ENCODE results near the gene NGB. TPM values are rescaled to one million over a fixed set of nuclear protein-coding genes. Genes with fewer than 3 reads are reported as not detected.

Gene NGB
- total RNA-seq, 1 experiment from 2014 or later: not detected

GRCh38 chr14:77259025-77259715 lies 11.8 kb downstream of the NGB start:
- no peak for TF ChIP-seq CTCF (IDR thresholded peaks at IDR 0.05; ENCODE audit: unreplicated experiment)
- Mint-ChIP-seq H3K27ac (ENCODE audit: unreplicated experiment) (no peak overlapping the region), H3K36me3 (ENCODE audit: insufficient read depth, unreplicated experiment) (no peaks in the 10 kb centered on the region), H3K9me3 (ENCODE audit: low read depth, unreplicated experiment) (no peaks in the 10 kb centered on the region), H3K27me3 (ENCODE audit: unreplicated experiment) (peaks cover 82% of the 10 kb centered on the region), H3K4me1 (ENCODE audit: low read depth, unreplicated experiment) (no peaks in the 10 kb centered on the region), H3K4me3 (ENCODE audit: low read depth, unreplicated experiment) (no peak overlapping the region)
- DNase-seq: no peak
- CTCF ChIA-PET: interaction anchor here (1.3 kb wide), 1 partner anchor 10 kb away, joined by 4 read pairs; no protein-coding TSS in a partner anchor
- intact Hi-C loops (cut with micrococcal nuclease; ENCODE audit: unreplicated experiment): no loop called here
- no TSS peak for BruUV-seq (replicated peaks)

GRCh38 chr14:77258566-77258965 lies 12.4 kb downstream of the NGB start:
- Mint-ChIP-seq H3K4me1 (ENCODE audit: low read depth, unreplicated experiment) (no peaks in the 10 kb centered on the region), H3K27me3 (ENCODE audit: unreplicated experiment) (peaks cover 82% of the 10 kb centered on the region), H3K9me3 (ENCODE audit: low read depth, unreplicated experiment) (no peaks in the 10 kb centered on the region), H3K27ac (ENCODE audit: unreplicated experiment) (no peak overlapping the region), H3K36me3 (ENCODE audit: insufficient read depth, unreplicated experiment) (no peaks in the 10 kb centered on the region), H3K4me3 (ENCODE audit: low read depth, unreplicated experiment) (no peak overlapping the region)
- no peak for TF ChIP-seq CTCF (IDR thresholded peaks at IDR 0.05; ENCODE audit: unreplicated experiment)
- no TSS peak for BruUV-seq (replicated peaks)
- intact Hi-C loops (cut with micrococcal nuclease; ENCODE audit: unreplicated experiment): no loop called here
- CTCF ChIA-PET: interaction anchor here (1.3 kb wide), 1 partner anchor 9 kb away, joined by 4 read pairs; no protein-coding TSS in a partner anchor
- DNase-seq: no peak

GRCh38 chr14:77257700-77258099 lies 13.3 kb downstream of the NGB start:
- no peak for DNase-seq
- intact Hi-C loops (cut with micrococcal nuclease; ENCODE audit: unreplicated experiment): no loop called here
- CTCF ChIA-PET: interaction anchor here (1.3 kb wide), 1 partner anchor 8 kb away, joined by 4 read pairs; no protein-coding TSS in a partner anchor
- no TSS peak for BruUV-seq (replicated peaks)
- Mint-ChIP-seq H3K27me3 (ENCODE audit: unreplicated experiment) (peaks cover 82% of the 10 kb centered on the region), H3K4me3 (ENCODE audit: low read depth, unreplicated experiment) (no peak overlapping the region), H3K27ac (ENCODE audit: unreplicated experiment) (no peak overlapping the region), H3K36me3 (ENCODE audit: insufficient read depth, unreplicated experiment) (no peaks in the 10 kb centered on the region), H3K9me3 (ENCODE audit: low read depth, unreplicated experiment) (no peaks in the 10 kb centered on the region), H3K4me1 (ENCODE audit: low read depth, unreplicated experiment) (no peaks in the 10 kb centered on the region)
- no peak for TF ChIP-seq CTCF (IDR thresholded peaks at IDR 0.05; ENCODE audit: unreplicated experiment)

GRCh38 chr14:77256694-77257093 lies 14.3 kb downstream of the NGB start:
- Mint-ChIP-seq H3K9me3 (ENCODE audit: low read depth, unreplicated experiment) (no peaks in the 10 kb centered on the region), H3K36me3 (ENCODE audit: insufficient read depth, unreplicated experiment) (no peaks in the 10 kb centered on the region), H3K27ac (ENCODE audit: unreplicated experiment) (no peak overlapping the region), H3K4me1 (ENCODE audit: low read depth, unreplicated experiment) (no peaks in the 10 kb centered on the region), H3K4me3 (ENCODE audit: low read depth, unreplicated experiment) (no peak overlapping the region), H3K27me3 (ENCODE audit: unreplicated experiment) (peaks cover 82% of the 10 kb centered on the region)
- BruUV-seq (replicated peaks): no TSS peak
- no peak for DNase-seq
- intact Hi-C loops (cut with micrococcal nuclease; ENCODE audit: unreplicated experiment): no loop called here
- no peak for TF ChIP-seq CTCF (IDR thresholded peaks at IDR 0.05; ENCODE audit: unreplicated experiment)
- CTCF ChIA-PET: no interaction called here

All from Calu3 (cell line).